CD14-positive monocyte (primary cell): ENCODE data around the gene LRRC28. TPM values are rescaled to one million over a fixed set of nuclear protein-coding genes. Genes with fewer than 3 reads are reported as not detected.

Experiments used
- DNase-seq, 3 donors: peaks; one replicate each; pipeline ENCODE4 v3.0.0-alpha.2; 2011 to 2022
- H2AFZ ChIP-seq: 2 replicates; pipeline ENCODE4 v1.6.0; 2012; ENCODE audit warnings: mild to moderate bottlenecking, low read depth, low read length, inconsistent platforms; ENCODE audit not compliant: insufficient read depth, poor library complexity, severe bottlenecking
- H3K27ac ChIP-seq, 2 donors: 1 replicate in 1 of 2; 2 replicates in 1 of 2; pipeline ENCODE4 v1.5.1; 2012 to 2013; ENCODE audit warnings: low read length in 2 of 2, control low read depth in 1 of 2, inconsistent platforms in 1 of 2, low read depth in 1 of 2, mild to moderate bottlenecking in 1 of 2
- H3K27me3 ChIP-seq, 2 donors: one replicate each; pipeline versions ENCODE4 v1.6.0 to v1.6.1; 2011 to 2013; ENCODE audit warnings: low read length in 2 of 2; ENCODE audit not compliant: control insufficient read depth in 2 of 2, insufficient read depth in 2 of 2
- H3K36me3 ChIP-seq, 2 donors: replicated peaks in 1 of 2; 1 replicate in 1 of 2; 2 replicates in 1 of 2; pipeline versions ENCODE4 v1.5.1 to v1.6.1; 2012 to 2013; ENCODE audit warnings: low read length in 2 of 2, control low read depth in 1 of 2, inconsistent platforms in 1 of 2, mild to moderate bottlenecking in 1 of 2; ENCODE audit not compliant: insufficient read depth in 2 of 2, control insufficient read depth in 1 of 2
- H3K4me1 ChIP-seq, 2 donors: 1 replicate in 1 of 2; 2 replicates in 1 of 2; pipeline versions ENCODE4 v1.5.1 to v1.6.1; 2012 to 2013; ENCODE audit warnings: low read length in 2 of 2, control low read depth in 1 of 2, inconsistent platforms in 1 of 2, mild to moderate bottlenecking in 1 of 2, moderate library complexity in 1 of 2; ENCODE audit not compliant: insufficient read depth in 2 of 2, control insufficient read depth in 1 of 2
- H3K4me2 ChIP-seq: replicated peaks from 2 replicates; pipeline ENCODE3; 2012; ENCODE audit warnings: low read length, moderate library complexity, mild to moderate bottlenecking; ENCODE audit not compliant: poor library complexity, severe bottlenecking; ENCODE audit errors: extremely low read depth
- H3K4me3 ChIP-seq, 3 experiments: fragments of 200-600 bp in 1 of 3; sonication (generic) in 1 of 3; replicated peaks in 1 of 3; 1 replicate in 2 of 3; 2 replicates in 1 of 3; pipeline ENCODE4 v1.5.1; 2011 to 2013; ENCODE audit warnings: low read length in 3 of 3, mild to moderate bottlenecking in 3 of 3, control low read depth in 2 of 3, low read depth in 2 of 3, inconsistent platforms in 1 of 3, moderate library complexity in 1 of 3
- H3K79me2 ChIP-seq: 2 replicates; pipeline ENCODE4 v1.6.0; 2012; ENCODE audit warnings: mild to moderate bottlenecking, control low read depth, inconsistent platforms, low read length, moderate library complexity; ENCODE audit not compliant: insufficient read depth
- H3K9ac ChIP-seq: 2 replicates; pipeline ENCODE4 v1.6.0; 2017; ENCODE audit warnings: low read length, mild to moderate bottlenecking; ENCODE audit not compliant: insufficient read depth, poor library complexity, severe bottlenecking
- H3K9me3 ChIP-seq, 2 donors: replicated peaks in 1 of 2; 1 replicate in 1 of 2; 2 replicates in 1 of 2; pipeline versions ENCODE4 v1.5.1 to v1.6.1; 2012 to 2013; ENCODE audit warnings: low read length in 2 of 2, control low read depth in 1 of 2; ENCODE audit not compliant: control insufficient read depth in 1 of 2, insufficient read depth in 1 of 2
- H4K20me1 ChIP-seq: 2 replicates; pipeline ENCODE4 v1.6.0; 2012; ENCODE audit warnings: mild to moderate bottlenecking, low read length, control low read depth, moderate library complexity; ENCODE audit not compliant: insufficient read depth
- H3K27ac Mint-ChIP-seq, 7 donors: one replicate each; pipeline ENCODE4 v1.8.0; 2020; ENCODE audit warnings: mild to moderate bottlenecking in 7 of 7, mixed read lengths in 7 of 7, moderate library complexity in 6 of 7, inconsistent platforms in 2 of 7
- H3K27me3 Mint-ChIP-seq, 3 donors: one replicate each; pipeline ENCODE4 v1.8.0; 2021 to 2022; ENCODE audit warnings: low read depth in 3 of 3, mild to moderate bottlenecking in 3 of 3, mixed read lengths in 3 of 3, moderate library complexity in 3 of 3, inconsistent platforms in 1 of 3
- H3K36me3 Mint-ChIP-seq, 2 donors: one replicate each; pipeline ENCODE4 v1.8.0; 2020; ENCODE audit warnings: mixed read lengths in 2 of 2, inconsistent platforms in 1 of 2, mild to moderate bottlenecking in 1 of 2
- H3K4me1 Mint-ChIP-seq: one replicate; pipeline ENCODE4 v1.8.0; 2020; ENCODE audit warnings: mild to moderate bottlenecking, mixed read lengths
- H3K4me3 Mint-ChIP-seq, 2 donors: one replicate each; pipeline ENCODE4 v1.8.0; 2020; ENCODE audit warnings: mild to moderate bottlenecking in 2 of 2, mixed read lengths in 2 of 2, moderate library complexity in 1 of 2
- H3K9me3 Mint-ChIP-seq, 7 donors: one replicate each; pipeline ENCODE4 v1.8.0; 2020 to 2022; ENCODE audit warnings: mixed read lengths in 7 of 7, mild to moderate bottlenecking in 6 of 7, moderate library complexity in 6 of 7, inconsistent platforms in 2 of 7
- CTCF ChIP-seq: fragments of 200-600 bp; IDR thresholded peaks from one replicate; pipeline ENCODE4 v1.8.0; 2022; ENCODE audit warnings: antibody characterized with exemption, mild to moderate bottlenecking
- WGBS: methylation state at CpG from one replicate; pipeline ENCODE4 v1.1.5; 2013; ENCODE audit warnings: missing lambda C conversion rate; ENCODE audit not compliant: insufficient coverage; 5-methylcytosine and 5-hydroxymethylcytosine counted together
- intact Hi-C, 2 donors: fragments of 100-400 bp; cut with micrococcal nuclease; formaldehyde crosslinking; loops; one replicate each; pipeline versions ENCODE4 v1.15.0 to v1.15.1; 2023
- polyA plus RNA-seq, 3 donors: library from polyadenylated mRNA; depleted of rRNA in 1 of 3; unstranded in 2 of 3; stranded (reverse) in 1 of 3; fragments of 300-500 nt in 2 of 3; fragments of >200 nt in 1 of 3; fragmentation: Illumina TruSeq in 2 of 3; gene quantifications; 1 replicate in 2 of 3; 2 replicates in 1 of 3; pipeline ENCODE4 v1.2.3, GENCODE V29; 2012 to 2021

LRRC28 gene
- polyA plus RNA-seq, 3 donors: 18.6 to 25.3 (median 19.8) TPM

DNA sequence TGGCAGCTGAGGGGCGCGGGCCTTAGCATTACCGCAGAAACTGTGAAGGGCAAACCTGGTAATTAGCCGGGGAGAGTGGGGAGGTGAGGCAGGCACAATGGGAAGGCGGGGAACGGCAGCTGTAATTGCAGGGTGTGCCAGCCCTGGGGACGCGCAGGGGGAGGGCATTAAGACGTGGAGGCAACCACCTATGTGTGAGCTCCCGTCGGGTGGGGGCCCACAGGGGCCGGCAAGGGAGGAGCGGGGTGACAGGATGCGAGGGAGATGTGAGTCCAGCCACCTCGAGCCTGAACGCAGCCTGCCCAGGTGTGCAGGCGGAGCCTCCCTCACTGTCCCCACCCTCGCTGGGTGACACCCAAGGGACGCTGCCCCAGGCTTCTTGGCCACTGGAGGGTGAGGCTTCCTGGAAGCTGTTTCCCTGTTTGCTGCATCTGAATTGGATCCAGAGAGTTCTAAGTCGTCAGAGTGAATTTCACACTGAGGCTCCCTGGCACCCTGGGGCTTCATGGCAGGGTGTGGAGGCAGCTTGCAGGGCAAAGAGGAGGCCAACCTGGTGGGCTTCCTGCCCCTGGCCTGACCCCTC lies 183.9 kb downstream of the LRRC28 start:
- no peak overlapping the region for H3K4me3 ChIP-seq
- H3K9me3 ChIP-seq: no peaks in the 10 kb centered on the region
- H3K36me3 Mint-ChIP-seq: no peaks in the 10 kb centered on the region
- H3K27me3 ChIP-seq: peaks cover 0 to 8% of the 10 kb centered on the region in 2 donors
- peak overlapping the region in 1 of 2 donors; percentile 59 for H3K4me3 Mint-ChIP-seq
- no peaks in the 10 kb centered on the region for H3K79me2 ChIP-seq
- intact Hi-C loops: no loop called here
- H3K36me3 ChIP-seq: no peaks in the 10 kb centered on the region
- whole genome bisulfite sequencing: 66% methylated on average over 19 of the region's 20 CpGs
- peaks cover 0 to 2% (median 0%) of the 10 kb centered on the region in 7 donors for H3K9me3 Mint-ChIP-seq
- no peak overlapping the region for H3K4me2 ChIP-seq
- peaks cover 22% of the 10 kb centered on the region for H3K4me1 Mint-ChIP-seq
- no peak overlapping the region for H2AFZ ChIP-seq
- H3K27me3 Mint-ChIP-seq: peaks cover 12 to 18% (median 14%) of the 10 kb centered on the region in 3 donors
- H3K27ac ChIP-seq: no peak overlapping the region
- H3K9ac ChIP-seq: no peak overlapping the region
- H3K27ac Mint-ChIP-seq: peak overlapping the region in 1 of 7 donors; percentile 57
- H3K4me1 ChIP-seq: peaks cover 9 to 12% of the 10 kb centered on the region in 2 donors
- no peaks in the 10 kb centered on the region for H4K20me1 ChIP-seq
- no peak for DNase-seq
- no peak for TF ChIP-seq CTCF

- no peak overlapping the region for H3K4me2 ChIP-seq
- H3K9ac ChIP-seq: no peak overlapping the region
- H3K27me3 ChIP-seq: peaks cover 0 to 8% of the 10 kb centered on the region in 2 donors
- no peak for DNase-seq
- no peaks in the 10 kb centered on the region for H3K36me3 ChIP-seq
- Mint-ChIP-seq H3K27ac (no peak overlapping the region), H3K4me3 (no peak overlapping the region), H3K36me3 (no peaks in the 10 kb centered on the region), H3K27me3 (peaks cover 12 to 18% (median 16%) of the 10 kb centered on the region in 3 donors), H3K9me3 (peaks cover 0 to under 1% (median 0%) of the 10 kb centered on the region in 7 donors), H3K4me1 (peaks cover 22% of the 10 kb centered on the region)
- no peak overlapping the region for H3K4me3 ChIP-seq
- H4K20me1 ChIP-seq: no peaks in the 10 kb centered on the region
- no peak for TF ChIP-seq CTCF
- intact Hi-C loops: no loop called here
- H3K9me3 ChIP-seq: no peaks in the 10 kb centered on the region
- peaks cover 9 to 12% of the 10 kb centered on the region in 2 donors for H3K4me1 ChIP-seq
- no peaks in the 10 kb centered on the region for H3K79me2 ChIP-seq
- H2AFZ ChIP-seq: no peak overlapping the region
- H3K27ac ChIP-seq: no peak overlapping the region
- WGBS: 75% methylated on average over 4 of the region's 10 CpGs
These were observed 184.7 kb downstream of the LRRC28 start for GRCh38 chr15:99435877-99436541.
